Measurements from ENCODE around the gene PTPRK. TPM values are rescaled to one million over a fixed set of nuclear protein-coding genes. Genes with fewer than 3 reads are reported as not detected.

The PTPRK gene
- total RNA-seq, 1 donor from 2014 or later, result 67.1 TPM

DNA sequence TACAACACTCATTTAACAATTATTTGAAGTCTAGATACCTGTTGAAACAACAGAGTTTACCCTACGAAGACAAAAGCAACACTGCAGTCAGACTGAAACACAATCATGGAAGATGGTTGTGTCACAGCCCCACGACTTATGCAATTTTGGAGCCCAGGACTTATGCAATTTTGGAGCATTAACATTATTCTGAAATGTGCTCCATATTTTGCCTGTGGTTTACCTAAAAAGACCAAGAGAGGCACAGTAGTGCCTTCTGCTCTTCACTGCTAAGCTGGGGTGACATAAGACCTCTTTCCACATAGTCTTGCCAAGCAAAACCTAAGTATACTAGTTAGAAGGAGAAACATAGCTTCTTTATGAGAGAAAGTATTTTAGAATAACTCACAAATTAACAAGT is 216.5 kb downstream of the PTPRK start:
- no peak for DNase-seq (ENCODE audit: low read depth, low spot score)

DNA sequence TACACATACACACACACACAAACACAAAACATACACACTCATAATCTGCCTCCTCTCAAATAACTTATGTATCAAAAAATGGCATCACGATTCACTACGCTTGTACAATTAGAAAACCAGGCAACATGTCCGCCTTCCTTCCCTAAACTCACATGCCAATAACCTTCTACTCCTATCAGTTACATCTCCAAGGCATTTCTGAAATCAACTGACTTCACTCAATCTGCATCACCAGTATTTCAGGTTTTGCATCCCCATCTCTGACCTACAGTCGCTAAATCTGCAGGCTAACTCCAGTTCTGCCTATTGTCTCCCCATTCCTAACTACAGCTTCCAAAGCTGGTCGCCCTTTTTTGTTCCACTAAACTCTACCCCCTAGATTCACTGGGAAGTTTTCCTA is 217.5 kb downstream of the PTPRK start:
- no peak for DNase-seq (ENCODE audit: low read depth, low spot score)

DNA sequence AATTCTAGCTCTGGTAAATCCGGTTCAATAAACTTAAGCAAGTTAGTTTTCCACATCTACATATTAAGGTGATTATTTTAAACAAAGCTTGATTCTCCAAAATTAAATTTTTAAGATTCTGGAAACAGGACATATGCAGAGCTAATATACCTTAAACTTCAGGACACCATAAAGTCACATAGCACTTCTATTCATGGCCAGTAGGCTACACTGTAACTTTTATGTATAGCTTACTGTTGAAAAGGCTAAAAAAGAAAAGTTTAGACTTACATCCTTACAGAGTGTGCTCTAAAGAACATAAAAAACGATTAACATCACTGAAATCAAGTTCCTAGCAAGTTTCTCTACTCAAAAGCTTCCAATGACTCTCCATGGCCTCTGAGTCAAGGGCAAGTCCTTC is 224.7 kb downstream of the PTPRK start:
- DNase-seq (ENCODE audit: low read depth, low spot score), result no peak

DNA sequence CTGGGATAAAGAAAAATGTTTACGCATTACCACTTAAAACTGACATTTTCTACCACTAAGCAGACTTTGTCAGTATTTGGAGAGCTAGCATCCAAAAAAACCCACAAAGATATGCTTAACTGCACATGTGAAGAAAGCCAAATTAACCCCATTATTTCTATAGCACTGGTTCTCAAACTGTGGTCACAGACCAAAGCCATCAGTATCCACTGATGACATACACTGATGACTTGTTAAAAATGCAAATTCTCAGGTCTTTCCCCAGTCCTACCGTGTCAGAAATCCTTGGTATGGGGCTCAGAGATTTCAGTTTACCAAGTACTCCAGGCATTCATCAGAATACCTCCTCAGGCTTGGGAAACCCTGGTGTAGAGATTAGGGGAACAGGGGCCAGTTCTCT is 230.2 kb downstream of the PTPRK start:
- no peak for DNase-seq (ENCODE audit: low read depth, low spot score)

DNA sequence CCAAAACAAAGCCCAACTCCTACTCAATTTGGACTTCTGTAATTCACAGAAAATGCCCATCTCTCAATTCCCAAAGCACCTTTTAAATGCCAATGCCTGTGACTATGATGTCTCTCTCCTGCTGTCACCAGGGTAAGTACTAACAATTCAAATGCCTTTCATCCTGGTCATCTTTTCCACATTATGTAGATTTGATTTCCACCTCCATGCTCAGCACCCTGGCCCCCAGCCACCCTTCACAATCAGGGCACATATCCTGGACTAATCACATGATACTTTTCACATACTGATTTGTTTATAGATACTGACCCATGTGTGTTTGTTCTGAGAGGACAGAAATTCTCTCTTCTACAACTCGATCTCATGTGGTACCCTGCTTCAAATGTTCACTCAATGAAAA is 236.3 kb downstream of the PTPRK start:
- DNase-seq (ENCODE audit: low read depth, low spot score), result no peak

DNA sequence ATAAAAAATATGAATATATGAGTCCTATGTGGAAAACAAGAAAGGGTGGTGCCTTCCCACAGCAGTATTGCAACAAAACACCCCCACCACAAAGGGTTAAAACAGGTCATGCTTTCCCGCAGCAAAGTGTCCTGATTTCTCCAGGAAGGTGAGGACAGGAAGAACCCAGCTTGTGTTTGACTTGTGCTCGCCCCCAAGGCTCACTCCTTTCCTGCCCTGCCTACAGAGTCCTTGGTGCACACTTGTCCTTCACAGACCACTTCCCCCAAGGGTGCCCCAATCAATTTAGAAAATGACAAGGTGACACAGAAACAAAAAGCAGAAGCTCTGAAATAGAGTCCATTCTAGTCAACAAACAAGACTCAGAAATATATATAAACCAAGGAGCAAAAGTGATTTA is 237.4 kb downstream of the PTPRK start:
- no peak for DNase-seq (ENCODE audit: low read depth, low spot score)

DNA sequence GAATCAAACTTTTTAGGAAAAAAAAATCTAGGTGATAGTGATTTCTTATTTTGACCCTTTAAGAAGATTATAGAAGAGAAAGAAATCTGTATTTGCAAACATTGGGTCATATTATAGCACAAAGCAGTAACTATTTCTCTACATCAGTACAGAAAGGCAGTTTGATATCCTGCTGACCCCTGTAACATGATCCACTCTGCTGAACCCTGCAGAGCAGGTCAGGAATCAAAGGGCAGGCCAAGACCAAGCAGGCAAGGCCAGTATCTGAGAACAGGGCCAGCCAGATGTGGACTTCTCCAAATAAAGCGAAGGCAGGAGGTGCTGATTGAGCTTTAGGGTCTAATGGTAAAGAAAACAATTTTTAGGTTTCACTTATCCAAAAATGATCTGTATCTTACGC is 239.4 kb downstream of the PTPRK start:
- no peak for DNase-seq (ENCODE audit: low read depth, low spot score)

DNA sequence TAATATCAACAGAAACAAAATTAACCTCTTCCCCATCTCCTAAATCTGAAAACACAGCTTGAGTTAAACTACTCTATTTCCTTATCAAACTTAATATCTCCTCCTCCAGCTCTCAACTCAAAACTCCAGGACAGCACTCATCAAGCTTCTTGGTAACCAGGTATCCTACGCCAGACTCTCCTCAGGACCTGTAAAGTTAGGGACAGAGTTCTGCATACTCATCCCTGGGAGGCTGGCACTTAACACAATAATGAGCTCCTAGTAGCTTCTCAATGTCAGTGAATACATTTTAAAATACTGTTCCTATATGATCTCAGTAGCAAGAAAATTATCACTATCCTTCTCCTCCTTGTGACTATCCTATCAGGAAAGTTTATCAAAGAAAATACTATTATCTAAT is 240.3 kb downstream of the PTPRK start:
- DNase-seq (ENCODE audit: low read depth, low spot score), result no peak

DNA sequence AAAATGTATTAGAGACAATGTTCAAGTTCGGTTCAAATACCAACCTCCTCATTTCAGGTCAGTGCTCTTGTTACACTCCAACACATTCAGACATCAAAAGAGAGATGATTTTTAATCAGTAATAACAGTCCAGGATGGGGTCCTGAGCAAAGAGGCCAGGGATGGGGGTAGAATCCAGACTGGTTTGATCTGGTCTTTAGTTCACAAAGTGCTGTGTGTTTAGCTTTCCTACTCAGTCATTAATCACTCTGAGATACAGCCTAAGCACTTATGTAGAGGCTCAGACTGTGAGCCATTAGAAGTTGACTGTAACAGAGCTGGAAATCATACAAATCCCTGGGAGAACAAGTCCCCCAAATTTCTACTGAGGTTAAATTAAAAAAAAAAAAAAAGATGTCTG is 241.6 kb downstream of the PTPRK start:
- no peak for DNase-seq (ENCODE audit: low read depth, low spot score)

DNA sequence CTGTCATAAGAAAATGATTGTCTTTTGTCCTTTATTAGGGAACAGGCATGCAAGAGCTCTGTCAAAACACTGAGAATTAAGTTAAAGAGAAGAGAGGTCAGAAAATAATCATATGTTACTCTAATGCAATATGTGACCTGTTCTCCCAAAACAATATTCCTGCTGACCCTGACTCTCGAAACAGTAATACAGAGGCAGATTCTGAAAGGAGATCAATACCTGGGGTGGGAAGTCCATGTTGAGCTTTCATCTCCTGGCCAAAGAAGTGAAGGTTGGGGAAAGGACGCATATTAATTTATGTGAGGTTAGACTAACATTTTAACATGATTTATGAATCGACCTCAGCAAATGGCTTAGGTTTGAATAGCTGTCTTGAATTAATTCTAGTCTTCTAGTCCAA is 243.0 kb downstream of the PTPRK start:
- no peak for DNase-seq (ENCODE audit: low read depth, low spot score)

DNA sequence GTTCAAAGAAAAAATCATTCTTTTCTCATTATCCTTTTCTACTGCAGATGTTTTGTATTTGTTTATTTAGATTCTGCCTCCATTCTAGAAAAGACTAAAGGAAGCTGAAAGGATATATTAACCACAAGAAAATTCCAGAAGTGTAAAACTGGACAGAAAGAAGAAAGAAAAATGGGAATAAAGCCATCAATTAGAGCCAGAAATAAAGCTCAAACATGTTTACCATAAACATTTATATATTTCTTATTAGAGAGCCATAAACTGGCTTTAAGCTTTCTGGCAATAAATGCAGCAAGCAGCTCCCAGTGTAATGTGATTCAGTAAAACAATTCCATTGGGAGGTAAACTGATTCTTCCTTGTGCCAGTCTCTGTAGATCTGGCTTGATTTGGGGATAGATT is 244.1 kb downstream of the PTPRK start:
- DNase-seq (ENCODE audit: low read depth, low spot score), result no peak

DNA sequence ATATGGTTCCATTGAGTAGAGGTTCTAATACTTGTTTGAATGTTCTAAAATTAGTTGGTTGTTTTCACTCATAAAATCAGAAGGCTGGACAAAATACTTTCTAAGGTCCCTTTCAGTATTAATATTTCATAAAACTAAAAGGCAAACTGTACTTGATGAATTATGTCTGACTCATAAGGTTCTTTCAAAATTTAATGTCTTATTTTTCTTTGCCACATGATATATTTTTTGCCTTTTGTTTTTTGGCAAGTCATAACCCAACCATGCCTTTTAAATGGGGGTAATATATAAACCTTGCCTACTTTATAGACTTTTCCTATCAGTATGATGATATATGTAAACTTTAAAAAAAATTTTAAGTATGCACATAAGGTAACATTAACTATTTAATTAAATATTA is 244.7 kb downstream of the PTPRK start:
- no peak for DNase-seq (ENCODE audit: low read depth, low spot score)

DNA sequence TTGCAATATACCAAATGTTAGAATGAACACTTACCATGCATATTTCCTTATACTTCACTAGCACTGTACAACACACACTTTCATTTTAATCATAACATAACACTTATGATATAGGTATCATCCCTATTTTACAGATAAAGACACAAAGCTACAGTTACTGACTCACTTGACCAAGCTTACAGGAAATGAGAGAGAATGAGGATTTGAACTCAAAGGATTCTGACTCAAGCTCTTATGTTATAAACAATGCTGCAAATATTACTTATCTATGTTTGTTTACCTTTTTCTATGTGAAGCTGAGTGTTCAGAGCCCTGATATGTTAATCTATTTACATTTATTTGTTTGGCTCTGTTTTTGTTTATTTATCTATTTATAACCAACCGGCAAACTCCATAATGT is 245.4 kb downstream of the PTPRK start:
- DNase-seq (ENCODE audit: low read depth, low spot score), result peak; percentile 8

DNA sequence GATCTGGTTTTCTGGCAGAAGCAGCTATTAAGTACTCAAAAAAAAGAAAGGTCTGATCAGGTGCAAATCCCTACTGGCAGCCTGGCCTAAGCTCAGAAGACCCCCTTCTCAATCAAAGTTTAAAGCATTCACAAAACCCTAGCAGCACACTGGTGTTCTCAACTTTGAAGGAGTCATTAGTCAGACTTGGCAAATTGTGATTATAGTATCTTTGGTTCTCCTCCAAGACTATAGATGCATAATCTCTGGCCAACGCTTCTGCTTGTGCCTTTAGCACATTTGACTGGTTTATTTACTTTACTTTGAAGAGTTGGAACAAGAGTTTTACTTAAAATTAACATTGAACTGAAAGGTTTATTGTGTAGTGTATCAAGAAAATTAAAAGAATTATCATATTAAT is 248.9 kb downstream of the PTPRK start:
- no peak for DNase-seq (ENCODE audit: low read depth, low spot score)

DNA sequence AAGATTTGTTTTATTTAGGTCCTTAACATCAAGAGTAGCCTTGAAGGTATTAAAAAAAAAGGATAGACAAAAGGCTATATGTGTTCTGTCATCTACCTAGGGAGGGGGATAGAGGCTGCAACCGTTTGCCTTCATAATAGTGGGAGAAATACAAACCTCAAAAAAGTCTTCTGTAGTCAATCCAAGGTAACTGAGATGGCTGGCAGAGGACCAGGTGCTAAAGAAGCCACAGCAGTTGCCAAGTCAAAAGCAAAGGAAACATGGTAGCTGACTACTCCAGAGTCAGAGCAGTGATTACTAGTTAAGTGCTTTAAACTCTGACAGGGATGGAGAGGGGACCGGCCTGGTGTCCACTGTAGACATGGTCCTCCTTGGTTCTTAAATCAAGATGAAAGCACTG is 249.4 kb downstream of the PTPRK start:
- no peak for DNase-seq (ENCODE audit: low read depth, low spot score)

DNA sequence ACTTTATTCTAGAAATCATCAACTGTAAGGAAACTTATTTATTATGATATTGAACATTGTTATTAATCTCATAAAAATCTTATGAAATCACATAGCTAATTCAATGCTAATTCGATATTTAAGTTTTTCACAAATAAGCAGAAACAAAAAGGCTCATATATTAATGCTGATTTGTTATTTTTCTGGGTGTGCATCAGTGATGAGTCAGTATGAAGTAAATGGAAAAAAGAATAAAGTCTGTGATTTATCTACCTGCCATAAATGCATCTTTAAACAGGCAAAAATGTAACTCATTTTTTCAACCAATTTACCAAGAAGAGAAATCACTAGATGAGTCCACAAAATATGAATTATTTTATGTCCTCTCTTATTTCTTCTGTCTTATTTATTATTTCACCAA is 253.5 kb downstream of the PTPRK start:
- no peak for DNase-seq (ENCODE audit: low read depth, low spot score)

DNA sequence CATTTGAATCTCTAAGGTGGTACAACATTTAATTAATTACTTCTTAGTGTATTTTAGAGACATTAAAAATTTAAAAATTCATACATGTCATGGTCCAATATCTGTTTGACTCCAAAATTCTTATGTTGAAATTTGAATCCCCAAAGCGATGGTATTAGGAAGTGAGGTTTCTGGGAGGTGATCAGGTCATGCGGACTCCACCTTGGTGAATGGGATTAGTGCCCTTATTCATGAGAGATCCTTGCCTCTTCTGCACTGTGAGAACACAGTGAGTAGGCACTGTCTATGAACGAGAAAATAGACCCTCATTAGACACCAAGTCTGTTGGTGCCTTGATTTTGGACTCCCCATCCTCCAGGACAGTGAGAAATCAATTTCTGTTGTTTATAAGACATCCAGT is 254.7 kb downstream of the PTPRK start:
- no peak for DNase-seq (ENCODE audit: low read depth, low spot score)

DNA sequence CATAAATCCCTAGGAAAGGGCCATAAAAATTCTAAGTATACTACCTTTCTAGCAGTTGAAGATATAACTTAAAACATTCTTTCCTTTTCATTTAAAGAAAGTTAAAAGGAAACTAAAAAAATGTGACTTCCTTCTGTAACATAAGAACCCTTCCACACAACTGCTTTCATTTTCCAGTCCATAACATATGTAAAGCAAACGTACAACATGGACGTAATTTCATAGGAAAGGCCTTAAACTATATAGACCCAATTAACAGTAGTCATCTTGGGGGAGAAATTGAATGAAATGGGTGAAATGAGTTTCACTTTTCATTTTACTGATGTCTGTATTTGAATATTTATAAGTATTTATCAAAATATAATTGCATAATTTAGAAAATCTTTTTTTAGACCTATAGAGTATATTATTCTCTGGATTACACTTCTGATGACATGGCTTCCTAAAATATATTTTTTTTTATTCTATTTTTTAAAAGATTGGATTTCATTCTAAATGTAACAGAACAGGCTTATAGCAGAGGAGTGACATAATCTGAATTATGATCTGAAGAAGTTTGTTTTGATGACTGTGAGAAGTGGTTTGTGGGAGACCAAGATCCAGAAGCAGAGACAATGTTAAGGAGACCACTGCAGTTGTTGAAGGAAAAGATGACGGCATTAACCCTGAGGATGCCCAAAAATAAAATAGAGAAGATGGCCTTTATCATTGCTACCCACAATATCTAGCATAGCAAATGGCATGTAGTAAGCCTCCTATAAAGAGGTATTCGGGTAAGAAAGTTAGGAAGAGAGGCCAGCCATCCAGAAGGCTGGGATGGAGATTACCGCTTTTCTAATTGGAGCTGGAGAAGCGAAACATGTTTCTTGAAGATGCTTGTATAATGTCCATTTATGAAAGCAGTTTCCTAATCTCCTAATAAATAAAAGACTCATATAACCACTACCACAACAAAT is 260.4 kb downstream of the PTPRK start:
- DNase-seq (ENCODE audit: low read depth, low spot score), result no peak

DNA sequence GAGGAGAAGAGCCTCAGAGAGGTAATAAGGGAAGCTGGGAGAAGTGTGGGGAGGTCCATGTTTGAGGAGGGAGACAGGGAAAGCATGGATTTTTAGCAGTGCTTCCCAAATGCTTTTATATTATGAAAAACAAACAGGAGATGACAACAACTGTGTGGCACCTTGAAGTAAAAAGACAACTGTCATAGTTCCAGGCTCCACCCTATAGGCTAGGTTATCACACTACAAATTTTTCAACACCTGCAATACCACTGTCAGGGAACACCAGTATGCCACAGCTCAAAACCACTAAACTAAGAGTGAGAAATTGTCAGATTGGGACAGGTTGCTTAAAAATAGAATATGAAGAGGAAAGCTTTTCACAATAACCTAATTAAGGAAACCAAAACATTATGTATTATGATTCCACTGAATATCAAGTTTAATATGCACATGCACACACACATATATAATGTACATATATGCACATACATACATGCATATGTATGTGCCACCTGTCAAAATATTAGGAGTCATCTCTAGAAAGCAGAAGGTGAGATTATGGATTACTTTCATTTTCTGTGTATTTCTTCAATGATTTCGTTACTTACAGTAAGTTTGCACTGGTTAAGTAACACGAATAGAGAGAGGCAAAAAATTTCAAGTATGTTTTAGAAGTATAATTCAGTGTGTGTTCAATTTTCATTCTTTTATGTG is 261.2 kb downstream of the PTPRK start:
- DNase-seq (ENCODE audit: low read depth, low spot score), result no peak

DNA sequence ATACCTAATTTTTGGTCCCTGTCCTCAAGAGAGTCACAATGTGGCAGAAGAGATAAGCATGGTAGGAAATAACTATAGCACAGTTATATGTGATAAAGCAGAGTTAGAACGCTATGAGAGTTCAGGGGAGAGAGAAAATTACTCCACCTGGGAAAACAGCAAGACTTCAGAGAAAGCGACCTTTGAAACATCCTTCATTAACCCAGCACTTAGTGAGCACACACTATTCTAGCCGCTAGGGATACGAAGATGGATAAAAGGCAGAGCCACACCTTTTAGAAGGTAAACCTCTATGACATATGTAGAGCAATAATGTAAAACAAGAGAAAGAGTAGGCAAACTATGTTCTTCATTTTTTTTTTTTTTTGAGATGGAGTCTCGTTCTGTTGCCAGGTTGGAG is 264.3 kb downstream of the PTPRK start:
- no peak for DNase-seq (ENCODE audit: low read depth, low spot score)

DNA sequence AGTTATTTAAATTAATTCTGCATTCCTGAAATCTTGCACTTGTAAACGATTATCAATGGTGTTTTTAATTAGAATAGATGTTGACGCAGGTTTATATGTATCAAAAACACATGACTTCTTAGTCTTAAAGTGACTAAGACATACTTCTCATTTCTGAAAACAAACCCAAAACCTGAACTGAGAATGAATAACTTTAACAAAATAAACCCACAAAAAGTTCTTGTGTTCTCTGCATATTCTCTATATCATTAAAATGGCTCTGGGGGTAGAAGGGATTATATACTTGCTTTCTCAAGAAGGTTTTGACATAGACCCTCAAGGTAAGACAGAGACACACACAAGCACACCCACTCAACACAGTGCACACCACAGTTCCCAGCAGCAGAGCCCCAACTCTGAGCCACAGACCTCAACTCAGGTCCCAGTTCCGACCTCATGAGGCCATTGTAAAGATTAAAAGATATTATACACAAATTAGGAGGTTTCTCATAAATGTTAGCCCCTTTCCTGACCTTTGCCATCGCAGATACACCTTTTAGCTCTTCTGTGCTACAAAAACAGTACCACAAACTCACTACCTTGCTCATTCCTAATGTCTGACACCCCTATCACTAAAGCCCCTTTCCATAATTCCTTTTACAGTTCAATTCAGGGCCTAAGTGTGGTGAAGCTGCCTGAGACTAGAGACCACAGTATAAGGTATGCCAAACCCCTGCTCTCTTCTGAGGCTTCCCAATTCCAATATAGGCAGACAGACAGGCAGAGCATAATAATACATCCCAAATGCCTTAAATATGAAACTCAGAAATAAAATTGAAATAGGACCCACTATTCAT is 267.8 kb downstream of the PTPRK start:
- no peak for DNase-seq (ENCODE audit: low read depth, low spot score)
